Measurements from ENCODE around the gene HMGCS1.

- TF ChIP-seq CTCF (IDR thresholded peaks at IDR 0.05), result peak; percentile 33 to 50
- TF ChIP-seq POLR2A (IDR thresholded peaks at IDR 0.05), result no peak
- TF ChIP-seq POLR2AphosphoS5 (IDR thresholded peaks at IDR 0.05), result no peak
Measured at GRCh38 chr5:43305948-43306565, 7.2 kb downstream of the HMGCS1 start.
